Rectal smooth muscle tissue (tissue), 1 donor: ENCODE data around the gene MYO1B.

Experiments used
- H3K27ac ChIP-seq: one replicate; pipeline ENCODE4 v1.7.0; 2013; ENCODE audit warnings: low read depth, low read length, inconsistent platforms
- H3K27me3 ChIP-seq: one replicate; pipeline ENCODE4 v1.7.0; 2013; ENCODE audit warnings: low read length; ENCODE audit not compliant: control insufficient read depth, insufficient read depth
- H3K36me3 ChIP-seq: one replicate; pipeline ENCODE4 v1.7.0; 2013; ENCODE audit warnings: low read length; ENCODE audit not compliant: control insufficient read depth, insufficient read depth
- H3K4me1 ChIP-seq: one replicate; pipeline ENCODE4 v1.7.0; 2013; ENCODE audit warnings: low read length; ENCODE audit not compliant: control insufficient read depth, insufficient read depth
- H3K4me3 ChIP-seq: one replicate; pipeline ENCODE4 v1.7.0; 2013; ENCODE audit warnings: low read length
- H3K9ac ChIP-seq: one replicate; pipeline ENCODE4 v1.7.0; 2013; ENCODE audit warnings: low read length

The MYO1B gene

DNA sequence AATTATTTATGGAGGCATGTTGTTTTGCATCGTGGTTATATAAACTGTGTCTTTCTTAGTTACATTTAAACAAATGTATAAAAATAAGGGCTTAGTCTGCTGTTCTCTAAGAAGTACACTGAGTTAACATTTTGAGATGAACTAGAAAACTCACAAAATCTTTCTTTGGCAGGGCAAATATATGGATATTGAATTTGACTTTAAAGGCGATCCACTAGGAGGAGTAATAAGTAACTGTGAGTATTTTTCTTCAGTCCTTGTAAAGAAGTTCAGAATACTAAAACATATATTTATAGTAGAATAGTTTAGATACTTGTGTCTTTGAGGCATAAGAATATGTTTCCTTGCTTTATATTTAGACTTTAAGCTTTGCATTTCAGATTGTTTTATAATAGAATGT is 104.8 kb downstream of the MYO1B start:
- Histone ChIP-seq H3K9ac (no peak overlapping the region), H3K27ac (no peak overlapping the region), H3K4me1 (no peaks in the 10 kb centered on the region), H3K36me3 (no peaks in the 10 kb centered on the region), H3K27me3 (no peaks in the 10 kb centered on the region), H3K4me3 (no peak overlapping the region)

DNA sequence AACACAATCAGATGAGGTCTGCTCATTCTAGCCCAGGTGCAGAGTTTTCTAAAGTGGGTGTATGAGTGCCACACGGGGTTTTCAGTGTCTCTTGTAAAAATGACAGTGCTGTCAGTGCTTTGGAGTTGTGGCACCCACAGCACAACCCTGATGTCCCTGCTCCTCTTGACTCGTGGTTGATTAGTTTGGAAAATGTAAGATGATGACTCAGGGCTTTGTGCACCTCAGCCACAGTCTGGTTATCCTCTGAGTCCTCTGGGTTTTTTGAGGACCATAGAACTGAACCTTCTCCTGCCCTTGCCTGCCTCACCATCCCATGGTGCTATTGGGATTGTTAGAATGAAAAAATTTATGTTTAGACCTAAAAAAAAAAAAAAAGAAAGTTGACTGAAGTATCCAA is 105.6 kb downstream of the MYO1B start:
- Histone ChIP-seq H3K4me1 (no peaks in the 10 kb centered on the region), H3K27ac (no peak overlapping the region), H3K36me3 (no peaks in the 10 kb centered on the region), H3K27me3 (no peaks in the 10 kb centered on the region), H3K4me3 (no peak overlapping the region), H3K9ac (no peak overlapping the region)

DNA sequence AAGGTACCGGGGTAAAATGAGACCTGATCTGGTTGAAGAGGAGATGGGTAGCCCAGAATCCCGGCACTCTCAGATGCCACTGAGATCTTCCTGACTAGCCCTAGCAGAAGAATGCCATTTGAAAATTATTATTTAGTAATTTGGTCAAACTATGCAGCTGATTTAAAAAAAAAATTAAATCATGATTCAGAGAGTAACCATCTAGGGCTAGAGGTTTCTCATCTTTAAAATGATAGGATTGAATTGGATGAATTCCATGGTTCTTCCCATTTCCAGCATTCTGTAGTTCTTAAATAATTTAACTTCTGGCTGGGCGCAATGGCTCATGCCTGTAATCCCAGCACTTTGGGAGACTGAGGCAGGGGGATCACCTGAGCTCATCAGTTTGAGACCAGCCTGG is 106.1 kb downstream of the MYO1B start:
- no peak overlapping the region for H3K27ac ChIP-seq
- H3K9ac ChIP-seq: no peak overlapping the region
- H3K36me3 ChIP-seq: no peaks in the 10 kb centered on the region
- no peak overlapping the region for H3K4me3 ChIP-seq
- H3K4me1 ChIP-seq: no peaks in the 10 kb centered on the region
- no peaks in the 10 kb centered on the region for H3K27me3 ChIP-seq

DNA sequence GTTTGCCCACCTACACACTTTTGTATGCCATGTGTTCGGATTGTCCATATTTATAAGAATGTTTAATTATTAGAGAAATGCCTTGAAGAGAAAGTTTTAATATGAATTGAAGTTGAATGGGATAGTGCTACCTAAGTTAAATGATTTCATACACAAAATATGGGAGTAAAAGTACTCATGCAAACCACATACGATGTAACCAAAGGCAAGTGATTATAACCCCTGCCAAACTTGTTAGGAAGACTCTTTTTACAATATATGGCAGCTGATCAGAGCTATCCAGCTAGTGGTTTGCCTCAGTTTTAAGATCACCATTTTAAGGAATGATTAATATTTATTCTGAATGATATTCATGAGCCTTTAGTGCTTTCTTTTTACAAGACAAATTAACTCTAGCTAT is 106.7 kb downstream of the MYO1B start:
- no peak overlapping the region for H3K27ac ChIP-seq
- H3K4me1 ChIP-seq: no peaks in the 10 kb centered on the region
- no peaks in the 10 kb centered on the region for H3K27me3 ChIP-seq
- H3K9ac ChIP-seq: no peak overlapping the region
- H3K36me3 ChIP-seq: no peaks in the 10 kb centered on the region
- no peak overlapping the region for H3K4me3 ChIP-seq

DNA sequence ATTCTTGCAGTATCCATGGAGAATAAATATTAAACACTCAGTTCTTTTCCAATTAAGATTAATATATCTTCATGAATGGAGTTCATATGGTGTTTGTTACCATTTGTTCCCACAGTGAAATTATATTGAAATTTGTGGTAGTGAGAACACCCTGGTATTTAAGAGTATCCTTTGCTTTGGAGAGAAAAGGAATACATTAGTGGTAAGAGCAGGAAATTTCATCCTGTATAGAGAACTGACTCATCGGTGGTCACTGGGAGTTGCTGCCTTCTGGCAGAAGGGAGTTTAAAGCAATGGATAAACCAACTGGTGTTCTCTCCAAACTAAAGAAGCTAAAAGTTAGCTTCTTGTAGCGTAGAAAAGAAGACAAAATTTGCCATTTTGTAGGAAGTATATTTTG is 107.3 kb downstream of the MYO1B start:
- H3K27ac ChIP-seq: no peak overlapping the region
- no peak overlapping the region for H3K4me3 ChIP-seq
- no peaks in the 10 kb centered on the region for H3K27me3 ChIP-seq
- H3K36me3 ChIP-seq: no peaks in the 10 kb centered on the region
- H3K4me1 ChIP-seq: no peaks in the 10 kb centered on the region
- no peak overlapping the region for H3K9ac ChIP-seq

DNA sequence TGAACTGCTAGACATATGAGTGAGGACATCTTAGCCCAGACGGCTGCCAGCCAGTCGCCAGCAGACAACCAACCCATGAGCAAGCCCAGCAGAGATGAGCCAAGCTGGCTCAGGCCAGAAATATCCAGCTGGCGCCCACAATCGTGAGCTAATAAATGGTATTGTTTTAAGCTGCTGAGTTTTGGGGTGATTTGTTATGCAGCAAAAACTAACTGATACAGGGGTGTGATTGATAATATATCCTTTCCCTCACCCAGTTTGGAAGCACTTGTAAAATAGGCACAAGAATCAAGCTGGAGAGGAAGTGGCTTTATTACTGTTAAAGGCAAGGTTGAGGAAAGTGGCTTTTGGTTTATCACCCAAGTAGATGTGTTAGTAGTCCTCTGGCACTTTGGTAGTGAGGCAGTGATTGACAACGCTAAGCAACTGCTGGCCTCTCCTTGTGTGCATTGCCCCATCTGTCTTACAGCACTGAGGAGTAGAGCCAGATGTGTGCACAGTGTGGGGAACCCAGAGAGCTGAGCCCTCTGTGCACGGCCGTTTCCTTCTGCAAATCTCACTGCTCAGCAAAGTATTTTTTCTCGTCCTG is 110.1 kb downstream of the MYO1B start:
- Histone ChIP-seq H3K36me3 (no peaks in the 10 kb centered on the region), H3K4me3 (no peak overlapping the region), H3K27me3 (no peaks in the 10 kb centered on the region), H3K9ac (no peak overlapping the region), H3K27ac (no peak overlapping the region), H3K4me1 (no peaks in the 10 kb centered on the region)

DNA sequence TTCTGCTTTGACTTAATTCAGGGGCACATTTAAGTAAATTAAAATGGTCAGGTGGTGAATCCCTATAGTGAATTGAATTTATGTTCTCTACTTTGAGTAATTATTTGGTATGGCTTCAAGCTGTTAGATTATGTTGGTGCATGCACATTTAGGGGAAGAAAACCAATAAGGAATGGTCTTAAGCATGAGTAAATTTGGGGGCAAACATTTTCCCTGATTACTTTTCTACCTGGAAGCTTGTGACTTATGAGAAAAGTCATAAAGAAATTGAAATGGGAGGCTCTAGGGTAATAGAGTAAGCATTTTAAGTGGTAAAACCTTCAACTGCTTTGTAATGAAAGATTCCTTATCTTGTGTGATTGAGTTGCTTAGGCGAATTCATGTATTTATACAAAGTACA is 112.5 kb downstream of the MYO1B start:
- Histone ChIP-seq H3K9ac (no peak overlapping the region), H3K27me3 (no peaks in the 10 kb centered on the region), H3K4me3 (no peak overlapping the region), H3K36me3 (no peaks in the 10 kb centered on the region), H3K27ac (no peak overlapping the region), H3K4me1 (no peaks in the 10 kb centered on the region)

DNA sequence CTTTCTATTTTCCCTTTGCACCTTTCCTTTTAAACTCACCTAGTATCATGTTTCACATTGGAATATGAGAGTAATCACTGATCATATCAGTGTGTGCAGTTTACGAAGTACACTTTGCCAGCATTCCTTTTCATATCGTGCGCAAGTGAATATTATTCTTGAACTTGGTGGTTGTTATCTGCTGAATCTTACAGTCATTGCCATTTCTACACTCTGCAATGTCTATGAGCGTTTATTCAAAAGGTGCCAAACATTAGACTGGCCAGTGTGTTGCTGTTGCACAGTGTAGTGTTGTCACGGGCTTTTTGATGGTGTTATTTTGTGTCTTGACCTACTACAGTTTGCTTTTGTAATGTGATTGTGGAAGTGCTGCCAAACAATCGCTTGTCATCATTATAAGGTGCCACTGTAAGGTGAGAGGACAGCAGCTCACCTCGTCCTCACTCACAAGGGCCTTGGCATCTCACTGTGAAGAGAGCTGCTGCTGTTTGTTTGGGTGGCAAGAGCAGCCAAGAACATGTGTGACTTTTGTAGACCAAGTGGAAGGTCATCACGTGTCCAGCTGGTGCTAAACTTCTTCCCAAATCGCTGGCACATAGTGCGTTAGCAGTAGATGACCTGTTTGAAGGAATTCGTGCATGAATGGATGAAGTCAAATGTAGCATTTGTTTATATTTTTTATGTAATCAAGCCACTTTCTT is 113.3 kb downstream of the MYO1B start:
- H3K36me3 ChIP-seq: no peaks in the 10 kb centered on the region
- no peak overlapping the region for H3K27ac ChIP-seq
- no peaks in the 10 kb centered on the region for H3K27me3 ChIP-seq
- no peak overlapping the region for H3K4me3 ChIP-seq
- no peak overlapping the region for H3K9ac ChIP-seq
- no peaks in the 10 kb centered on the region for H3K4me1 ChIP-seq

DNA sequence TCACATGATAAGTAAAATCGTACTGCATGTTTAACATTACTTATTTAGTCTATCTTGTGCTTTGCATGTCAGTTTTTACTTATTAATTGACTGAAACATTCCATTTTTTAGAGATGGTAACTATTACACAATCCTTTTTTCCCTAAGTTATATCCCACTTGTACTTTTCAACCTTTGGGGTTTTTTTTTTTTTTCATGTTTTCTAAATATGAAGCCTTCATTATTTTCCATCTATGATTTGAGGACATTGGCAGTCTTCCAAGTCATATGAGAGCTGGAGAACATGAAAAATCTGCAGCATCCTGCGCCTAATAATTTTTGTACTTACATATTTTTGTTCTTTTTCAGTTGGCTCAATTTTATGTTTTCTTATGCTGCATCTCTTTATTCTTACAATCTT is 113.9 kb downstream of the MYO1B start:
- no peaks in the 10 kb centered on the region for H3K4me1 ChIP-seq
- H3K27ac ChIP-seq: no peak overlapping the region
- H3K9ac ChIP-seq: no peak overlapping the region

DNA sequence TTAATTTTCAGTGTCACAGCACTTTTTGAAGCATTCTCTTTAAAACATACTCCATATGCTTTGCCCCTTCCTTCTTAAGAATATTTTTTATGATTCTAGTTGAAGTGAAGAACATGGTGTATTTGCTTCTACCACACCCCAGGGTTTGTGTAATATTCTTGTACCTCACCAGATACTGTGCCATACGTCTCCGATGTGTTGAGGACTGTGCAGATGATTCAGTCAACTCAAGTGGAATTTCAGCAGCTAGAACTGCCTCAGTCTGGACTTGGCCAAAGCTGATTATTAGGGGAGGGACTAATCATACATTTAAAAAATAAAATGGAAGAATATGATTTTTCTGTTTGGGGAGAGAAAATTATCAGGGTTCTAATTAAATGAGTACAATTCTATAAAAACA is 115.7 kb downstream of the MYO1B start:
- Histone ChIP-seq H3K27me3 (no peaks in the 10 kb centered on the region), H3K36me3 (no peaks in the 10 kb centered on the region), H3K4me3 (no peak overlapping the region), H3K9ac (no peak overlapping the region), H3K4me1 (no peaks in the 10 kb centered on the region), H3K27ac (no peak overlapping the region)

More for the DNA sequence above, 113.9 kb downstream of the MYO1B start:
- no peaks in the 10 kb centered on the region for H3K36me3 ChIP-seq
- no peaks in the 10 kb centered on the region for H3K27me3 ChIP-seq
- no peak overlapping the region for H3K4me3 ChIP-seq

DNA sequence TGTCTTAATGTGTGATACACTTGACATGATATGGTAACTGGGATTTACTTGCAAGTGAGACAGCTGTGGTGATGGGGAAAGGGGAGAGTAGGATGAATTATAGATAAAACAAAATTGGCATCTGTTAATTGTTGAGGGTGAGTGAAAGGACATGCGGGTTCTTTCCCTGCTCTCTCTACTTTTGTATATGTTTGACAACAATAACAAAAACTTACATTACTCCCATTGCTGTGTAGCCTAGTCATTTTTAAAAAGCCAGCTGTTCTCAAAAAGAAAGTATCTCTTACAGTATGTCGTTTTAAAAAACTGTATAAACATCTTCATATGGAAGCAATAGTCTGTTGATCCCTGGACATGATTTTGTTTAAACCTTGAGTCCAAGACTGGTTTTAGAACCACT is 117.6 kb downstream of the MYO1B start:
- Histone ChIP-seq H3K27me3 (no peaks in the 10 kb centered on the region), H3K9ac (no peak overlapping the region), H3K36me3 (no peaks in the 10 kb centered on the region), H3K4me3 (no peak overlapping the region), H3K4me1 (no peaks in the 10 kb centered on the region), H3K27ac (no peak overlapping the region)

DNA sequence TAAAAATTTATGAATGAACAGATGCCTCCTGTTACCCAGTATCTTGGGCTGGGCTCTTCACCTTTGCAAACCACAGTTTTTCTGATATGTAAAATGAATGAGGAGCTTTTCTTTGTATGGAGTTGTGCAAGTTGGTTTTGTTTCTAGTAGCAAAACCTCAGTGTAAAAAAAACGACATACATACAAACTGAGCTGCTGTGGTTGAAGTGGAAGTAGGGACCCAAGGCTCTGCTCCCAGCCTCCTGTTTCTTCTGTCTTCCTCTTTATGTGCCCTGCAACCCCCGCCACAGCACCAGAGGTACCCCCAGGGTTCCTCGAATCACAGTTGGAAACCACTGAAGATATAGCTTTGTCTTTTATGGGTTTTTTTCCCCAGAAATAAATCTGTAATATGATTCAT is 118.1 kb downstream of the MYO1B start:
- no peak overlapping the region for H3K27ac ChIP-seq
- no peak overlapping the region for H3K9ac ChIP-seq
- no peaks in the 10 kb centered on the region for H3K27me3 ChIP-seq
- H3K4me3 ChIP-seq: no peak overlapping the region
- H3K4me1 ChIP-seq: no peaks in the 10 kb centered on the region
- no peaks in the 10 kb centered on the region for H3K36me3 ChIP-seq

DNA sequence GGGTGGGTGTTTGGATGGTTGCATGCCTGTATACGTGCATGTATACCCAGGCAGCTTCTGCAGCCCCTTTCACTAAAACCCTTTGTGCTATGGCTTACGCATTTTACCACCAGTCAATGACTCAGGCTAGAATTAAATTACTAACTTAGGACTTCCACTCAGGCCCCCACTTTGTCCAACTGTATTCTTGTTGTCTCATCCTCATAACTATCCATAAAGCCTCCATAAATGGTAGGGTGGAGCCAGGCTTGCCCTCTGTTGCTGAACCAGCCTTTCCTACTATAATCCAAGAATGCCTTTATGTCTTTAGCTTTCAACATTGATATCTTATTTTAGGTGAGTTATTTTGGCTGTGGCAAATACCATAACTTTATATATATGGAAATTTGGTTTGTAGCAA is 119.9 kb downstream of the MYO1B start:
- no peaks in the 10 kb centered on the region for H3K27me3 ChIP-seq
- H3K4me3 ChIP-seq: no peak overlapping the region
- H3K4me1 ChIP-seq: no peaks in the 10 kb centered on the region
- no peak overlapping the region for H3K27ac ChIP-seq
- no peak overlapping the region for H3K9ac ChIP-seq
- H3K36me3 ChIP-seq: no peaks in the 10 kb centered on the region
